NCI-H2227 treated with DMSO at 0.1 percent for 48 hours (cell line): ENCODE results near the gene GPRC5C.
"Not testable (repeated sequence)": the region's sequence is repeated elsewhere in the genome, so short reads cannot be mapped to it uniquely, and the experiment has no call there.

Source experiments
- DNase-seq: peaks from one replicate; lab custom pipeline; 2025; lab: John Stamatoyannopoulos, UW

GPRC5C gene

GRCh38 chr17:74431568-74432423 lies at the start of gene GPRC5C:
TSS of gene GPRC5C (plus strand) at chr17:74432088. CDS start at chr17:74439777, 7,689 bp downstream.
- DNase-seq: peak; percentile 38

GRCh38 chr17:74383141-74383540 lies 48.7 kb upstream of the GPRC5C start:
- DNase-seq: no peak

- no peak for DNase-seq
These were observed 46.7 kb upstream of the GPRC5C start for GRCh38 chr17:74385201-74385600.

GRCh38 chr17:74386386-74386785 lies 45.5 kb upstream of the GPRC5C start:
- no peak for DNase-seq

GRCh38 chr17:74387365-74388218 lies 44.3 kb upstream of the GPRC5C start:
- DNase-seq: no peak

- no peak for DNase-seq
These were observed 42.7 kb upstream of the GPRC5C start for GRCh38 chr17:74389084-74389753.

GRCh38 chr17:74389937-74390679 lies 41.8 kb upstream of the GPRC5C start:
- DNase-seq: no peak

GRCh38 chr17:74390680-74391653 lies 40.9 kb upstream of the GPRC5C start:
- no peak for DNase-seq

- DNase-seq: no peak
These were observed 40.1 kb upstream of the GPRC5C start for GRCh38 chr17:74391771-74392170.

GRCh38 chr17:74392848-74393247 lies 39.0 kb upstream of the GPRC5C start:
- no peak for DNase-seq

GRCh38 chr17:74393346-74393942 lies 38.4 kb upstream of the GPRC5C start:
- no peak for DNase-seq

- no peak for DNase-seq
These were observed 37.5 kb upstream of the GPRC5C start for GRCh38 chr17:74394275-74394950.

GRCh38 chr17:74394977-74395376 lies 36.9 kb upstream of the GPRC5C start:
- DNase-seq: no peak

GRCh38 chr17:74396567-74396966 lies 35.3 kb upstream of the GPRC5C start:
- no peak for DNase-seq

- DNase-seq: no peak
These were observed 29.8 kb upstream of the GPRC5C start for GRCh38 chr17:74402048-74402447.

- DNase-seq: no peak
These were observed 28.3 kb upstream of the GPRC5C start for GRCh38 chr17:74403512-74404137.

GRCh38 chr17:74404218-74404617 lies 27.7 kb upstream of the GPRC5C start:
- no peak for DNase-seq

GRCh38 chr17:74404789-74405188 lies 27.1 kb upstream of the GPRC5C start:
- no peak for DNase-seq

GRCh38 chr17:74405311-74405710 lies 26.6 kb upstream of the GPRC5C start:
- not testable (repeated sequence) for DNase-seq
